ENCODE results near the gene SLC17A9.
A peak's percentile ranks its signal among the peaks of the same experiment; 100 is the strongest.

Gene SLC17A9

GRCh38 chr20:62907384-62908317 is 44.9 kb upstream of the SLC17A9 start:
- H3K4me3 ChIP-seq (ENCODE audit: low read depth, low read length): no peak overlapping the region
- peak; percentile 44 for DNase-seq (ENCODE audit: low read depth)
- TF ChIP-seq, protein P1, sequence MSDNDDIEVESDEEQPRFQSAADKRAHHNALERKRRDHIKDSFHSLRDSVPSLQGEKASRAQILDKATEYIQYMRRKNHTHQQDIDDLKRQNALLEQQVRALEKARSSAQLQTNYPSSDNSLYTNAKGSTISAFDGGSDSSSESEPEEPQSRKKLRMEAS (IDR thresholded peaks at IDR 0.05; ENCODE audit: low read depth, low read length): no peak
- TF ChIP-seq CTCF (IDR thresholded peaks at IDR 0.05; ENCODE audit: low read depth, low read length): peak; percentile 57

- H3K4me3 ChIP-seq (ENCODE audit: low read depth, low read length): no peak overlapping the region
- DNase-seq (ENCODE audit: low read depth): no peak
- TF ChIP-seq POLR2A (IDR thresholded peaks at IDR 0.05; ENCODE audit: extremely low read depth, insufficient read length): no peak
- no peak for TF ChIP-seq CTCF (IDR thresholded peaks at IDR 0.05; ENCODE audit: low read depth, low read length)
- TF ChIP-seq, protein P1 (IDR thresholded peaks at IDR 0.05; ENCODE audit: low read depth, low read length): no peak
- TF ChIP-seq MYC (IDR thresholded peaks at IDR 0.05; ENCODE audit: low read depth, low read length): no peak
Measured at GRCh38 chr20:62908971-62909791, 43.3 kb upstream of the SLC17A9 start.

DNA sequence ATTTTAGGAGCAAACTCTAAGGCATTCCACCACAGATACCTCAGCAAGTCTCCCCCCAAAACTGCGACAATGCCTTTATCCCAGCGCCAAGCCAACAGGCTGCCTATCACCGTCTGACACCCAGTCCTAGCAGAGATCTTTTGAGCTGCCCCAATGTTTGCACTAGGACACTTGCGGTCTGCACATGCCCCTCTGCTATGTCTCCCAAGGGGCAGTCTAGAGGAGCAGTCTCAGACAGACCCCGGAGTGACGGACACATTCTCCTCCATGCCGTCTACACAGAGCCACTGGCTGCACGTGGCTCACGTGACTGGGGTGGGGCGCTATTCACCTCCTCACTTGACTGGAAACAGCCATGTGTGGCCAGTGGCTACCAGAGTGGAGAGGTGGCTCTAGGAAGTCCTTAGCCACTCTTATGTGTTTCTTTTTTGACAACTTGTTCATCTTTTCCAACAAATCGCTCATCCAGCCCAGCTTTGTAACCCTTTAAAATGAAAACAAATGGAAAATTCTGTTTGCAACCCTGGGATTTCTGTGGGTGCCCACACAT is 42.2 kb upstream of the SLC17A9 start:
- TF ChIP-seq, protein P1 (IDR thresholded peaks at IDR 0.05; ENCODE audit: low read depth, low read length): no peak
- no peak for TF ChIP-seq CTCF (IDR thresholded peaks at IDR 0.05; ENCODE audit: low read depth, low read length)
- no peak for TF ChIP-seq MYC (IDR thresholded peaks at IDR 0.05; ENCODE audit: low read depth, low read length)
- TF ChIP-seq POLR2A (IDR thresholded peaks at IDR 0.05; ENCODE audit: extremely low read depth, insufficient read length): no peak
- no peak for DNase-seq (ENCODE audit: low read depth)
- no peak overlapping the region for H3K4me3 ChIP-seq (ENCODE audit: low read depth, low read length)

DNA sequence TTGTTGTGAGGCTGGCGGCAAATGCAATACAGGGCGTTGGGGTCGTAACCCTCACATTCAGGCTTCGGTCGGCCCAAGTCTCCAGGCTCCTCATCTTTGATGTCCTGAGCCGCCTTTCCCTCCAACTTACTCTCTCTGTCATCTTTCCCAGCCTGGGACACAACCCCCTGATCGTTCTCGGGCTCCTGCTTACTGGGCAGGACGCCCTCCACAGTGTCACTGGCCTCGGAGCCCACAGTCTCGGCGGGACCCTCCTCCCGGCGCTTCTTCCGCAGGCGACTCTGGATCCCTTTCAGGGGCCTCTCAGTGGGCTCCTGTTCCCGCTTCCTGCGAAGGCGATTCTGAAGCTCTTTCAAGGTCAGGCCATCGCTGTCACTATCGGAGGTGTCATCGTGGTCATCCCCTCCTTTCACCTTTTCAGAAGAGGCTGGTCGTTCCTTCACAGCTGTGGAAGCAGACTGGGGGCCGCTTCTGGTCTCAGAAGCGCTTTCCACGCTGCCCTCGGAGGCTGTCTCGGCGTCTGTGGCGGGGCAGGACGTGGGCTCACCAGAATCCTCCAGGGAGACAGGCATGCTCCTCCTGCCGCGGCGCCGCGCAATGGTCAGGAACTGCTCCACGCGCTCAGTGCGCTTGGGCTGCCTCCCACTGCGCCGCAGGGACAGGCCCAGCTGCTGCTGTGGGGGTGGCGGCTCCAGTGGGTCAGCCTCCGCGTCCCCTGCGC is 41.6 kb upstream of the SLC17A9 start:
- no peak for DNase-seq (ENCODE audit: low read depth)
- no peak overlapping the region for H3K4me3 ChIP-seq (ENCODE audit: low read depth, low read length)
- no peak for TF ChIP-seq MYC (IDR thresholded peaks at IDR 0.05; ENCODE audit: low read depth, low read length)
- TF ChIP-seq, protein P1 (IDR thresholded peaks at IDR 0.05; ENCODE audit: low read depth, low read length): no peak
- no peak for TF ChIP-seq POLR2A (IDR thresholded peaks at IDR 0.05; ENCODE audit: extremely low read depth, insufficient read length)
- no peak for TF ChIP-seq CTCF (IDR thresholded peaks at IDR 0.05; ENCODE audit: low read depth, low read length)

DNA sequence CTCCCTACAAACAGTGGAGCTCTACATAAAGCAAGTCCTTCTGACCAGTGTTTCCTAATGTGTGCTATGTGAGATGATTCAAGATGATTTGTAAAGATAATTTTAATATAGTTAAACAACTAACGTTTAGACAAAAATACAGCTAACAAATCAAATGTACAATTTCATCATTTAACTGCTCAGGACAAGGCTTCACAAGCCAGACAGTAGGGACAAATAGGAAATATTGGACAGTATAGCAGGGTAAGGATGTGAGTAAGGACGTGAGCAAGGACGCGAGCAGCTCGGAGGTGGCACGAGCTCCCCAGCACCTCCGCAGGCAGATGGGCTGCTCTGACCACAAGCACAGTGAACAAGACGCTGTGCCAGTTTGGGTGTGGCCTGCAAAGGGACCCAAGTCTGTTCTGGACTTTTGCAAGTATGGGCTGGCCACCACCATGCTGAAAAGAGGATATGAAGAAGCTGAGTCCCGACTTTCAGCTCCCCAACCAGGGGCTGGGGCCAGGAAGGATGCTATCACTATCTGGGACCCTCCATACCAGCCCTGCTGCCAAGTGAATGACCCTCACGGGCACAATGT is 40.7 kb upstream of the SLC17A9 start:
- TF ChIP-seq, protein P1 (IDR thresholded peaks at IDR 0.05; ENCODE audit: low read depth, low read length): no peak
- TF ChIP-seq POLR2A (IDR thresholded peaks at IDR 0.05; ENCODE audit: extremely low read depth, insufficient read length): no peak
- no peak for TF ChIP-seq CTCF (IDR thresholded peaks at IDR 0.05; ENCODE audit: low read depth, low read length)
- TF ChIP-seq MYC (IDR thresholded peaks at IDR 0.05; ENCODE audit: low read depth, low read length): no peak
- H3K4me3 ChIP-seq (ENCODE audit: low read depth, low read length): no peak overlapping the region
- DNase-seq (ENCODE audit: low read depth): no peak

All from NB4 (cell line).